Measurements from ENCODE around the gene PKD2L1. TPM values are rescaled to one million over a fixed set of nuclear protein-coding genes. Genes with fewer than 3 reads are reported as not detected.

Gene PKD2L1
- total RNA-seq, 2 donors from 2014 or later = 0.44 TPM; not detected in 1

GRCh38 chr10:100340948-100341847 is 11.2 kb upstream of the PKD2L1 start:
- ATAC-seq = peak; percentile 37 to 77
- DNase-seq = peak; percentile 38
- intact Hi-C loops (cut with DNase I) = no loop called here

GRCh38 chr10:100339236-100339635 is 9.2 kb upstream of the PKD2L1 start:
- ATAC-seq = no peak
- no peak for DNase-seq
- intact Hi-C loops (cut with DNase I) = loop anchor here (2.0 to 10.0 kb wide), 4 partner anchors 94 to 536 kb away; partner anchors contain the start of gene SEC31B (in 1 of the 2)

GRCh38 chr10:100338434-100339036 is 8.5 kb upstream of the PKD2L1 start:
- ATAC-seq = peak; percentile 58 to 78

GRCh38 chr10:100334762-100335161 is 4.7 kb upstream of the PKD2L1 start:
- intact Hi-C loops (cut with DNase I) = loop anchor here (5.0 to 10.0 kb wide), 3 partner anchors 178 to 540 kb away; partner anchors contain the start of gene SEC31B (in 1 of the 2)
- ATAC-seq (peak in 1 of 2 donors; percentile 32), DNase-seq (no peak)

More at GRCh38 chr10:100338434-100339036, 8.5 kb upstream of the PKD2L1 start:
- peak; percentile 75 for DNase-seq
- intact Hi-C loops (cut with DNase I) = loop anchor here (1.0 to 10.0 kb wide), 5 partner anchors 94 to 536 kb away; partner anchors contain the start of gene SEC31B (in 1 of the 2)

GRCh38 chr10:100333661-100334440 is 3.8 kb upstream of the PKD2L1 start:
- ATAC-seq = peak in 1 of 2 donors; percentile 40
- intact Hi-C loops (cut with DNase I) = loop anchor here in 1 of 2 donors (10.0 kb wide), 1 partner anchor 541 kb away; no protein-coding TSS in a partner anchor
- no peak for DNase-seq

- ATAC-seq (no peak), DNase-seq (no peak)
- intact Hi-C loops (cut with DNase I) = loop anchor here in 1 of 2 donors (10.0 kb wide), 1 partner anchor 542 kb away; no protein-coding TSS in a partner anchor
Measured at GRCh38 chr10:100333106-100333505, 3.1 kb upstream of the PKD2L1 start.

- ATAC-seq = no peak
- intact Hi-C loops (cut with DNase I) = no loop called here
Measured at GRCh38 chr10:100328198-100328597, 1.8 kb downstream of the PKD2L1 start.

GRCh38 chr10:100327718-100328009 is 2.4 kb downstream of the PKD2L1 start:
- DNase-seq (no peak), ATAC-seq (no peak)
- intact Hi-C loops (cut with DNase I) = no loop called here

More at GRCh38 chr10:100328198-100328597, 1.8 kb downstream of the PKD2L1 start:
- no peak for DNase-seq

GRCh38 chr10:100327007-100327717 is 2.9 kb downstream of the PKD2L1 start:
- DNase-seq (no peak), ATAC-seq (peak in 1 of 2 donors; percentile 86)

GRCh38 chr10:100325158-100325557 is 4.9 kb downstream of the PKD2L1 start:
- intact Hi-C loops (cut with DNase I) = no loop called here
- DNase-seq = no peak
- ATAC-seq = no peak

More at GRCh38 chr10:100327007-100327717, 2.9 kb downstream of the PKD2L1 start:
- intact Hi-C loops (cut with DNase I) = no loop called here

GRCh38 chr10:100319707-100320402 is 10.2 kb downstream of the PKD2L1 start:
- ATAC-seq = no peak
- no peak for DNase-seq
- intact Hi-C loops (cut with DNase I) = no loop called here

- DNase-seq = no peak
- intact Hi-C loops (cut with DNase I) = no loop called here
- ATAC-seq = no peak
Measured at GRCh38 chr10:100318207-100318606, 11.8 kb downstream of the PKD2L1 start.

- DNase-seq (no peak), ATAC-seq (peak in 1 of 2 donors; percentile 84)
- intact Hi-C loops (cut with DNase I) = no loop called here
Measured at GRCh38 chr10:100315615-100316014, 14.4 kb downstream of the PKD2L1 start.

GRCh38 chr10:100311298-100311697 is 18.7 kb downstream of the PKD2L1 start:
- ATAC-seq (no peak), DNase-seq (no peak)
- intact Hi-C loops (cut with DNase I) = no loop called here

GRCh38 chr10:100307684-100308083 is 22.3 kb downstream of the PKD2L1 start:
- intact Hi-C loops (cut with DNase I) = no loop called here
- ATAC-seq = no peak
- no peak for DNase-seq

- intact Hi-C loops (cut with DNase I) = no loop called here
- DNase-seq = no peak
- no peak for ATAC-seq
Measured at GRCh38 chr10:100306861-100307260, 23.2 kb downstream of the PKD2L1 start.

- no peak for ATAC-seq
- DNase-seq = no peak
- intact Hi-C loops (cut with DNase I) = no loop called here
Measured at GRCh38 chr10:100304414-100304813, 25.6 kb downstream of the PKD2L1 start.

GRCh38 chr10:100303724-100304319 is 26.2 kb downstream of the PKD2L1 start:
- intact Hi-C loops (cut with DNase I) = no loop called here
- DNase-seq = no peak
- ATAC-seq = no peak

Data from left cardiac atrium (tissue), 4 donors.